Measurements from ENCODE around the gene SEC61A1.

DNA sequence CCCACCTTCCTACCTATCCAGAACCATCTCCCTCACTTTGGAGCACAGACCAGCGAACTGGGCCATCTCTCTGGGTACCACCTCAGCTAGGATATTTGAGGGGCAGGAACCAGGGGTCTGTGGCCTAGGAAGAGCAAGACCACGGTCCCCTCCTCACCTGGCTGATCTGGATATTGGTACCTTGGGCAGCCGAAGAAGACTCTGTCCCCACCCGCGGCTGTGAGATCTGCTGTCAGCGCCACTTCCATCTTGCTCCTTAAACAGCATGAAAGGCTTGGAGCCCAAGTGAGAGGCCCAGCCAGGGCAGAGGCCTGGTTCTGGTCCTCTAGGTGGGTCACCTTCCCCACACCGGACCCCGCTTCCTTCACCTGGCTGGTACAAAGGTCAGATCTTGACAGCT, 26.6 kb downstream of the SEC61A1 start:
- TF ChIP-seq, protein P1, sequence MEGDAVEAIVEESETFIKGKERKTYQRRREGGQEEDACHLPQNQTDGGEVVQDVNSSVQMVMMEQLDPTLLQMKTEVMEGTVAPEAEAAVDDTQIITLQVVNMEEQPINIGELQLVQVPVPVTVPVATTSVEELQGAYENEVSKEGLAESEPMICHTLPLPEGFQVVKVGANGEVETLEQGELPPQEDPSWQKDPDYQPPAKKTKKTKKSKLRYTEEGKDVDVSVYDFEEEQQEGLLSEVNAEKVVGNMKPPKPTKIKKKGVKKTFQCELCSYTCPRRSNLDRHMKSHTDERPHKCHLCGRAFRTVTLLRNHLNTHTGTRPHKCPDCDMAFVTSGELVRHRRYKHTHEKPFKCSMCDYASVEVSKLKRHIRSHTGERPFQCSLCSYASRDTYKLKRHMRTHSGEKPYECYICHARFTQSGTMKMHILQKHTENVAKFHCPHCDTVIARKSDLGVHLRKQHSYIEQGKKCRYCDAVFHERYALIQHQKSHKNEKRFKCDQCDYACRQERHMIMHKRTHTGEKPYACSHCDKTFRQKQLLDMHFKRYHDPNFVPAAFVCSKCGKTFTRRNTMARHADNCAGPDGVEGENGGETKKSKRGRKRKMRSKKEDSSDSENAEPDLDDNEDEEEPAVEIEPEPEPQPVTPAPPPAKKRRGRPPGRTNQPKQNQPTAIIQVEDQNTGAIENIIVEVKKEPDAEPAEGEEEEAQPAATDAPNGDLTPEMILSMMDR (conservative IDR thresholded peaks at IDR 0.05; ENCODE audit: low read length): no peak
- no peak for TF ChIP-seq EZH2phosphoT487 (IDR thresholded peaks at IDR 0.05; ENCODE audit: borderline replicate concordance)

Data from Loucy (cell line).